Fibroblast of mammary gland (primary cell): ENCODE data around the gene EBF3.

Experiments
- DNase-seq: peaks from one replicate; pipeline ENCODE4 v3.0.0-alpha.2; 2010; ENCODE audit warnings: low read depth
- H3K4me3 ChIP-seq: 2 replicates; pipeline ENCODE4 v1.5.1; 2011; ENCODE audit warnings: low read depth, mild to moderate bottlenecking, low read length, moderate library complexity; ENCODE audit not compliant: control insufficient read depth
- CTCF ChIP-seq: conservative IDR thresholded peaks from 2 replicates; pipeline ENCODE4 v1.5.1; 2011; ENCODE audit warnings: low read depth, low read length, inconsistent platforms; ENCODE audit not compliant: control insufficient read depth, insufficient read depth

The EBF3 gene

GRCh38 chr10:129875993-129876726 lies 87.9 kb downstream of the EBF3 start:
- DNase-seq = no peak
- no peak overlapping the region for H3K4me3 ChIP-seq
- TF ChIP-seq CTCF = no peak

GRCh38 chr10:129873351-129873750 lies 90.7 kb downstream of the EBF3 start:
- no peak overlapping the region for H3K4me3 ChIP-seq
- DNase-seq = no peak
- TF ChIP-seq CTCF = no peak

- no peak overlapping the region for H3K4me3 ChIP-seq
- DNase-seq = no peak
- TF ChIP-seq CTCF = no peak
Observed at GRCh38 chr10:129871966-129872365, 92.1 kb downstream of the EBF3 start.

- H3K4me3 ChIP-seq = no peak overlapping the region
- peak; percentile 12 for DNase-seq
- TF ChIP-seq CTCF = no peak
Observed at GRCh38 chr10:129870961-129871621, 93.0 kb downstream of the EBF3 start.

- H3K4me3 ChIP-seq = no peak overlapping the region
- no peak for TF ChIP-seq CTCF
- DNase-seq = no peak
Observed at GRCh38 chr10:129870474-129870757, 93.7 kb downstream of the EBF3 start.

- H3K4me3 ChIP-seq = no peak overlapping the region
- DNase-seq = no peak
- no peak for TF ChIP-seq CTCF
Observed at GRCh38 chr10:129869596-129870473, 94.2 kb downstream of the EBF3 start.
